ENCODE results near the gene F11R.
"Not testable (repeated sequence)": the region's sequence is repeated elsewhere in the genome, so short reads cannot be mapped to it uniquely, and the experiment has no call there.

Gene F11R

GRCh38 chr1:160971618-160972056, 49.3 kb downstream of the F11R start:
- DNase-seq (ENCODE audit: low read depth), result no peak

GRCh38 chr1:160963521-160963920, 57.4 kb downstream of the F11R start:
- DNase-seq (ENCODE audit: low read depth), result no peak

- no peak for DNase-seq (ENCODE audit: low read depth)
These were observed 59.5 kb downstream of the F11R start for GRCh38 chr1:160961419-160961818.

GRCh38 chr1:160956966-160957365, 64.0 kb downstream of the F11R start:
- no peak for DNase-seq (ENCODE audit: low read depth)

- DNase-seq (ENCODE audit: low read depth), result peak; percentile 17
These were observed 66.5 kb downstream of the F11R start, which contains the start of gene ITLN2 for GRCh38 chr1:160954158-160955104. ITLN2 (minus strand) TSS chr1:160954809; CDS start chr1:160954741, 68 bp downstream.

- no peak for DNase-seq (ENCODE audit: low read depth)
These were observed 67.9 kb downstream of the F11R start for GRCh38 chr1:160953030-160953429.

- no peak for DNase-seq (ENCODE audit: low read depth)
These were observed 68.8 kb downstream of the F11R start for GRCh38 chr1:160952129-160952510.

GRCh38 chr1:160951443-160952128, 69.4 kb downstream of the F11R start:
- peak; percentile 65 for DNase-seq (ENCODE audit: low read depth)

GRCh38 chr1:160950657-160951056, 70.3 kb downstream of the F11R start:
- no peak for DNase-seq (ENCODE audit: low read depth)

GRCh38 chr1:160949881-160950280, 71.1 kb downstream of the F11R start:
- DNase-seq (ENCODE audit: low read depth), result no peak

- DNase-seq (ENCODE audit: low read depth), result not testable (repeated sequence)
These were observed 71.6 kb downstream of the F11R start for GRCh38 chr1:160949216-160949880.

GRCh38 chr1:160947174-160947759, 73.7 kb downstream of the F11R start:
- not testable (repeated sequence) for DNase-seq (ENCODE audit: low read depth)

- not testable (repeated sequence) for DNase-seq (ENCODE audit: low read depth)
These were observed 75.1 kb downstream of the F11R start for GRCh38 chr1:160945881-160946280.
